Right atrium auricular region (tissue), 2 donors: Measurements from ENCODE around the gene ZNF445. TPM values are rescaled to one million over a fixed set of nuclear protein-coding genes. Genes with fewer than 3 reads are reported as not detected.

ENCODE experiments used
- DNase-seq: peaks from one replicate; pipeline ENCODE4 v3.0.0-alpha.2; 2019; ENCODE audit warnings: low spot score
- H3K27ac ChIP-seq, 2 donors: fragments of 200-600 bp; sonication (generic); 1 replicate in 1 of 2; 2 replicates in 1 of 2; pipeline ENCODE4 v1.5.1; 2016 to 2019
- H3K27me3 ChIP-seq, 2 donors: fragments of 200-600 bp; sonication (generic); one replicate each; pipeline versions ENCODE4 v1.5.1 to v1.6.0; 2017 to 2019
- H3K36me3 ChIP-seq: fragments of 200-600 bp; sonication (generic); one replicate; pipeline ENCODE4 v1.5.1; 2016
- H3K4me1 ChIP-seq, 2 donors: fragments of 200-600 bp; sonication (generic); one replicate each; pipeline versions ENCODE4 v1.5.1 to v1.6.0; 2017 to 2019
- H3K4me3 ChIP-seq, 2 donors: fragments of 200-600 bp; sonication (generic); 1 replicate in 1 of 2; 2 replicates in 1 of 2; pipeline ENCODE4 v1.5.1; 2017 to 2019; ENCODE audit warnings: mild to moderate bottlenecking in 1 of 2, moderate library complexity in 1 of 2
- H3K9me3 ChIP-seq, 2 donors: fragments of 200-600 bp; sonication (generic); one replicate each; pipeline ENCODE4 v1.5.1; 2019
- total RNA-seq, 2 donors: library from RNA; depleted of rRNA; stranded (reverse); fragments of >200 nt; gene quantifications; one replicate each; pipeline ENCODE4 v1.1.0, GENCODE V29; 2016
- TF ChIP-seq, protein P1 (sequence below), 2 donors: fragments of 200-600 bp; sonication (generic); IDR thresholded peaks; one replicate each; pipeline ENCODE4 v1.5.1; 2019; ENCODE audit warnings: antibody characterized with exemption in 2 of 2

Gene ZNF445
- total RNA-seq, 2 donors from 2014 or later, result 5.1 to 5.9 TPM

DNA sequence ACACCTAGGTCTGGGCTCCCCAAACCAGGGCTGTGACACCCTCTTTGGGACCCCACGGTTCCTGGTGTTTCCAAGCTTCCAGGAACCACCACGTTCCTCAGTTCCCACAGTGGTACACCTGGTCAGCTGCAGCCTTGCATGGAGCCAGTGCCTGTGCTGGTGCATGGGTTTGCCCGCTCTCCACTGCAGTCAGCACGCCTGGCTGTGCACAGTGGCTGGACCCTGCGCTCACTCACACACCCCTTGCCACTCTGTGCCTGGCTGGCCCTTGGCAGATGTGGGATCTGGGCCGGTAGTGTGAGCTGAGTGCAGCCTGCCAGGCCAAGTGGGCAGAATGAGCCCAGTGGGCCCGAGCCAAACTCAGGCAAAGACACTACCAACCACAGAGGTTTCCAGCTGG, 90.1 kb downstream of the ZNF445 start:
- Histone ChIP-seq H3K27ac (no peak overlapping the region), H3K27me3 (no peaks in the 10 kb centered on the region), H3K36me3 (peaks cover 7% of the 10 kb centered on the region), H3K9me3 (peaks cover 0 to 10% of the 10 kb centered on the region in 2 donors), H3K4me1 (no peaks in the 10 kb centered on the region), H3K4me3 (no peak overlapping the region)
- TF ChIP-seq, protein P1, sequence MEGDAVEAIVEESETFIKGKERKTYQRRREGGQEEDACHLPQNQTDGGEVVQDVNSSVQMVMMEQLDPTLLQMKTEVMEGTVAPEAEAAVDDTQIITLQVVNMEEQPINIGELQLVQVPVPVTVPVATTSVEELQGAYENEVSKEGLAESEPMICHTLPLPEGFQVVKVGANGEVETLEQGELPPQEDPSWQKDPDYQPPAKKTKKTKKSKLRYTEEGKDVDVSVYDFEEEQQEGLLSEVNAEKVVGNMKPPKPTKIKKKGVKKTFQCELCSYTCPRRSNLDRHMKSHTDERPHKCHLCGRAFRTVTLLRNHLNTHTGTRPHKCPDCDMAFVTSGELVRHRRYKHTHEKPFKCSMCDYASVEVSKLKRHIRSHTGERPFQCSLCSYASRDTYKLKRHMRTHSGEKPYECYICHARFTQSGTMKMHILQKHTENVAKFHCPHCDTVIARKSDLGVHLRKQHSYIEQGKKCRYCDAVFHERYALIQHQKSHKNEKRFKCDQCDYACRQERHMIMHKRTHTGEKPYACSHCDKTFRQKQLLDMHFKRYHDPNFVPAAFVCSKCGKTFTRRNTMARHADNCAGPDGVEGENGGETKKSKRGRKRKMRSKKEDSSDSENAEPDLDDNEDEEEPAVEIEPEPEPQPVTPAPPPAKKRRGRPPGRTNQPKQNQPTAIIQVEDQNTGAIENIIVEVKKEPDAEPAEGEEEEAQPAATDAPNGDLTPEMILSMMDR (IDR thresholded peaks at IDR 0.05), result no peak
- no peak for DNase-seq

Other genes starting within 250 kb of the ZNF445 start
- gene TOPAZ1, start 235.8 kb downstream of the ZNF445 start, total RNA-seq, result not detected
- gene TCAIM, start 138.9 kb downstream of the ZNF445 start, total RNA-seq, result 10 to 100 TPM; 18.8 to 37.6 TPM
- 1 to 10 TPM; 2.1 to 3.4 TPM for gene ZKSCAN7, start 77.5 kb upstream of the ZNF445 start, total RNA-seq
- 1 to 10 TPM in 1 of 2 donors, under 1 TPM in 1; 0.67 to 1.1 TPM for gene ZNF660, start 107.3 kb upstream of the ZNF445 start, total RNA-seq
- 10 to 100 TPM; 11.8 to 12.3 TPM for gene ZNF197, start 147.4 kb upstream of the ZNF445 start, total RNA-seq
- gene ZNF35, start 171.1 kb upstream of the ZNF445 start, total RNA-seq, result 1 to 10 TPM; 7.9 to 8.4 TPM
- gene ZNF502, start 235.0 kb upstream of the ZNF445 start, total RNA-seq, result 1 to 10 TPM; 2.3 to 3.1 TPM